ENCODE results near the gene SPATA13.

- TF ChIP-seq ZNF138 (tag by site-specific recombination; IDR thresholded peaks at IDR 0.05; ENCODE audit: borderline replicate concordance), result no peak
- no peak for TF ChIP-seq ZNF132 (tag by site-specific recombination; IDR thresholded peaks at IDR 0.05; ENCODE audit: borderline replicate concordance)
- TF ChIP-seq ZNF133 (tag by site-specific recombination; IDR thresholded peaks at IDR 0.05), result no peak
- no peak for TF ChIP-seq YY1 (tag by site-specific recombination; IDR thresholded peaks at IDR 0.05)
- no peak for TF ChIP-seq ZNF571 (tag by site-specific recombination; IDR thresholded peaks at IDR 0.05)
- no peak for TF ChIP-seq ZNF513 (tag by site-specific recombination; IDR thresholded peaks at IDR 0.05)
- TF ChIP-seq ZNF768 (tag by site-specific recombination; IDR thresholded peaks at IDR 0.05), result no peak
- no peak for TF ChIP-seq ZBTB21 (tag by site-specific recombination; IDR thresholded peaks at IDR 0.05)
- TF ChIP-seq, protein P1, sequence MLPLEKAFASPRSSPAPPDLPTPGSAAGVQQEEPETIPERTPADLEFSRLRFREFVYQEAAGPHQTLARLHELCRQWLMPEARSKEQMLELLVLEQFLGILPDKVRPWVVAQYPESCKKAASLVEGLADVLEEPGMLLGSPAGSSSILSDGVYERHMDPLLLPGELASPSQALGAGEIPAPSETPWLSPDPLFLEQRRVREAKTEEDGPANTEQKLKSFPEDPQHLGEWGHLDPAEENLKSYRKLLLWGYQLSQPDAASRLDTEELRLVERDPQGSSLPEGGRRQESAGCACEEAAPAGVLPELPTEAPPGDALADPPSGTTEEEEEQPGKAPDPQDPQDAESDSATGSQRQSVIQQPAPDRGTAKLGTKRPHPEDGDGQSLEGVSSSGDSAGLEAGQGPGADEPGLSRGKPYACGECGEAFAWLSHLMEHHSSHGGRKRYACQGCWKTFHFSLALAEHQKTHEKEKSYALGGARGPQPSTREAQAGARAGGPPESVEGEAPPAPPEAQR (tag by site-specific recombination; IDR thresholded peaks at IDR 0.05), result no peak
Measured at GRCh38 chr13:24168392-24168750, 7.9 kb downstream of the SPATA13 start.

All from HEK293 (cell line).